ENCODE measurements around the gene DNAH2. TPM values are rescaled to one million over a fixed set of nuclear protein-coding genes. Genes with fewer than 3 reads are reported as not detected.

Gene DNAH2
- total and polyA plus RNA-seq, 4 donors: 1.5 to 14.0 (median 7.6) TPM

GRCh38 chr17:7687072-7687907 lies 30.3 kb upstream of the DNAH2 start, which contains the start of gene TP53:
Gene TP53 (minus strand): TSS chr17:7687490. CDS start chr17:7676594, 10,896 bp downstream.
- 0 to 1% methylated on average over 30 of the region's 30 CpGs for WGBS, 2 donors
- TF ChIP-seq CTCF (IDR thresholded peaks at IDR 0.05; ENCODE audit: control extremely low read depth, extremely low read depth): peak; percentile 9
- H3K4me1 ChIP-seq (ENCODE audit: control insufficient read depth in 5 of 5, insufficient read depth in 5 of 5, low read length in 5 of 5): peaks cover 7 to 30% (median 8%) of the 10 kb centered on the region in 5 donors

GRCh38 chr17:7687908-7688807 lies 29.4 kb upstream of the DNAH2 start, which contains the start of gene WRAP53:
Gene WRAP53 (plus strand): TSS chr17:7688477. CDS start chr17:7688649, 172 bp downstream.
- 0% methylated on average over 51 of the region's 51 CpGs for WGBS, 2 donors
- Histone ChIP-seq H3K4me1 (ENCODE audit: control insufficient read depth in 5 of 5, insufficient read depth in 5 of 5, low read length in 5 of 5) (peaks cover 7 to 30% (median 8%) of the 10 kb centered on the region in 5 donors), H3K9me3 (ENCODE audit: control insufficient read depth in 4 of 4, insufficient read depth in 3 of 4, low read length in 3 of 4) (no peaks in the 10 kb centered on the region), H3K9ac (ENCODE audit: insufficient read depth in 1 of 2, low read length in 2 of 2) (peak within 1 kb of the TSS; percentile 89 to 100), H3K4me3 (peak within 1 kb of the TSS; percentile 87), H3K36me3 (ENCODE audit: control insufficient read depth in 4 of 4, insufficient read depth in 4 of 4, low read length in 4 of 4) (peaks cover 0 to 9% (median 2%) of the 10 kb centered on the region in 4 donors), H3K27ac (ENCODE audit: low read depth in 1 of 2, low read length in 1 of 2) (peak within 1 kb of the TSS; percentile 86 to 99), H3K27me3 (ENCODE audit: control insufficient read depth in 3 of 3, insufficient read depth in 3 of 3, low read length in 2 of 3) (no peaks in the 10 kb centered on the region)
- ATAC-seq (ENCODE audit: insufficient read depth, low FRiP score) (peak; percentile 88), DNase-seq (peak; percentile 99)
- TF ChIP-seq CTCF (IDR thresholded peaks at IDR 0.05; ENCODE audit: control extremely low read depth, extremely low read depth): peak; percentile 99

More at GRCh38 chr17:7687072-7687907, 30.3 kb upstream of the DNAH2 start, which contains the start of gene TP53:
- H3K4me3 ChIP-seq: peak within 1 kb of the TSS; percentile 87
- no peaks in the 10 kb centered on the region for H3K27me3 ChIP-seq (ENCODE audit: control insufficient read depth in 3 of 3, insufficient read depth in 3 of 3, low read length in 2 of 3)
- peaks cover 0 to 9% (median 2%) of the 10 kb centered on the region in 4 donors for H3K36me3 ChIP-seq (ENCODE audit: control insufficient read depth in 4 of 4, insufficient read depth in 4 of 4, low read length in 4 of 4)
- peak; percentile 94 to 97 (median 97) for DNase-seq
- peak; percentile 61 for ATAC-seq (ENCODE audit: insufficient read depth, low FRiP score)
- no peaks in the 10 kb centered on the region for H3K9me3 ChIP-seq (ENCODE audit: control insufficient read depth in 4 of 4, insufficient read depth in 3 of 4, low read length in 3 of 4)
- peak within 1 kb of the TSS; percentile 86 to 99 for H3K27ac ChIP-seq (ENCODE audit: low read depth in 1 of 2, low read length in 1 of 2)
- peak within 1 kb of the TSS; percentile 89 to 100 for H3K9ac ChIP-seq (ENCODE audit: insufficient read depth in 1 of 2, low read length in 2 of 2)

- peak overlapping the region; percentile 18 to 27 for H3K27ac ChIP-seq (ENCODE audit: low read depth in 1 of 2, low read length in 1 of 2)
- 17 to 25% methylated on average over 13 of the region's 13 CpGs for WGBS, 2 donors
- TF ChIP-seq CTCF (IDR thresholded peaks at IDR 0.05; ENCODE audit: control extremely low read depth, extremely low read depth): no peak
Measured at GRCh38 chr17:7688808-7689316, 28.7 kb upstream of the DNAH2 start.

More at GRCh38 chr17:7688808-7689316, 28.7 kb upstream of the DNAH2 start:
- Histone ChIP-seq H3K4me3 (peak overlapping the region; percentile 48), H3K27me3 (ENCODE audit: control insufficient read depth in 3 of 3, insufficient read depth in 3 of 3, low read length in 2 of 3) (no peaks in the 10 kb centered on the region), H3K36me3 (ENCODE audit: control insufficient read depth in 4 of 4, insufficient read depth in 4 of 4, low read length in 4 of 4) (peaks cover 0 to 12% (median 3%) of the 10 kb centered on the region in 4 donors), H3K9ac (ENCODE audit: insufficient read depth in 1 of 2, low read length in 2 of 2) (peak overlapping the region; percentile 73 to 87), H3K4me1 (ENCODE audit: control insufficient read depth in 5 of 5, insufficient read depth in 5 of 5, low read length in 5 of 5) (peaks cover 7 to 30% (median 8%) of the 10 kb centered on the region in 5 donors), H3K9me3 (ENCODE audit: control insufficient read depth in 4 of 4, insufficient read depth in 3 of 4, low read length in 3 of 4) (no peaks in the 10 kb centered on the region)
- DNase-seq (no peak), ATAC-seq (ENCODE audit: insufficient read depth, low FRiP score) (no peak)

Data from lung (tissue), 12 donors.